ENCODE data around the gene UBE2I.
"Not testable (repeated sequence)": the region's sequence is repeated elsewhere in the genome, so short reads cannot be mapped to it uniquely, and the experiment has no call there.

The UBE2I gene

DNA sequence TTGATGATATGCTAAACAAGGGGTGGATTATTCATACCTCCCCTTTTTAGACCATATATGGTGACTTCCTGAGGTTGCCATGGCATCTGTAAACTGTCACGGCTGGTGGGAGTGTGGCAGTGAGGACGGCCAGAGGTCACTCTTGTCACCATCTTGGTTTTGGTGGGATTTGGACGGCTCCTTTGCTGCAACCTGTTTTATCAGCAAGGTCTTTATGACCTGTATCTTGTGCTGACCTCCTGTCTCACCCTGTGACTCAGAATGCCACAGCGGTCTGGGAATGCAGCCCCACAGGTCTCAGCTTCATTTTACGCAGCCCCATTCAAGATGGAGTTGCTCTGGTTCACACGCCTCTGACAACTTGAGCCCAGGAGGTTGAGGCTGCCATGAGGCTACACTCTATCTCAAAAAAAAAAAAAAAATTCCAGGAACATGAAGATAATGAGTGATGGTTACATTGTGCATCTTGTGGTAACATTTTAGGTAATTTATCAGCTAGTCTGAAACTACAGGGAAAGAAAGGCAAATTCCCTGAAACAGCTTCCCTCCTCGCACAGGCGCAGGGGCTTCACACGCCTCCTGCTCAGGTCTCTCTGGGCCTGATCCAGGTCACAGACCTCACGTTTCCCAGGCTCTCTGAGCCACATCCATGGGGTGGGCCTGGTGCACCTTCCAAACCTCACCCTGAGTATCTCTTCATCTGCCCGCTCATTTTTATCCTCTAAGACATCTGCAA is 15.3 kb upstream of the UBE2I start:
- DNase-seq = no peak

DNA sequence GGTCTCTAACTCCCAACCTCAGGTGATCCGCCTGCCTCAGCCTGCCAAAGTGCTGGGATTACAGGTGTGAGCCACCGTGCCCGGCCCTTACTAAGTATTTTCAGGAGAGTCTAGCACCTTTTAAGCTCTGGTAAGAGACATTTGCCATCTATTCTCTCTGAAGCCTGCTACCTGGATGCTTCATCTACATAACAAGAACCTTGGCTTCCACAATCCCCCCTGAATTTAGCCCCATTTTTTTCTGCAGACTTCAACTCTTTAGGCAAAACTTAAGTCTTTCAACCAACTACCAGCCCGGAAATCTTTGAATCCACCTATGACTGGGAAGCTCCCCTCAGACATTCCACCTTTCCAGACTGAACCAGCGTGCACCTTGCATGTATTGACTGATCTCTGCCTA is 14.0 kb upstream of the UBE2I start:
- DNase-seq = no peak

DNA sequence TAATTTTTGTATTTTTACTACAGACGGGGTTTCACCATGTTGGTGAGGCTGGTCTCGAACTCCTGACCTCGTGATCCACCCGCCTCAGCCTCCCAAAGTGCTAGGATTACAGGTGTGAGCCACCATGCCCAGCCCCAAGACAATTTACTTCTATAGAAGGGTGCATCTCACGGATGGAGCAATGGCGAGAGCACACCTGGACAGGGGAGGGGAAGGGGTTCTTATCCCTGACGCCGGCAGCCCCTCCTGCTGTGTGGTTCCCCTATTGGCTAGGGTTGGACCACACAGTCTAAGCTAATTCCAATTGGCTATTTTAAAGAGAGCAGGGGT is 12.8 kb upstream of the UBE2I start:
- not testable (repeated sequence) for DNase-seq

DNA sequence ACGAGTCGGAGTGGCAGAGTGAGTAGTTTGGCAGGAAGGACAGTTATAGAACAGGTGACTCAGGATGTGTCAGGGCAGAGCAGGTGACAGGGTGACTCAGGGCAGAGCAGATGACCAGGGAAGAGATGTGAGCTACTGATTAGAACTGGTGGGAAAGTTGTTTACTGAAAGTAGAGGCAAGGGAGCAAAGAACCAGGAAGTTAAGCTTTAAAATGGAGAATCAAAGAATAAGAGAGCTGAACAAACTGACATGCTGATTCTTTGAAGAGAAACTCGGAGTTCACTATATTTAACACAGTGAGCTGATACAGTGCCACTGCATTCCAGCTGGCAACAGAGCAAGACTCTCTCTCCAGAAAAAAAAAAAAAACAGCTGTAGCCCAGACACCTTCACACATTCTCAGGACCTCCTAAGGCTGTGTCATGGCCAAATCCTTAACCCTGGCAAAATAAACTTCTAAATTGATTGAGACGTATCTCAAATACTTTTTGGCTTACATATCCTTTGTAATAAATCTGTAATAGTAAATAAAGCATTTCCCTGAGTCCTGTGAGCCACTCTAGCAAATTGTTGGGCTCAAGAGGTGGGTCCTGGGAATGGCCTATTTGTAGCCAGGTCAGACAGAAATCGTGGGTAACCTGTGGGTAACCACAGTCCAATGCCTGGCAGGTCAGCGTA is 12.3 kb upstream of the UBE2I start:
- DNase-seq = no peak

DNA sequence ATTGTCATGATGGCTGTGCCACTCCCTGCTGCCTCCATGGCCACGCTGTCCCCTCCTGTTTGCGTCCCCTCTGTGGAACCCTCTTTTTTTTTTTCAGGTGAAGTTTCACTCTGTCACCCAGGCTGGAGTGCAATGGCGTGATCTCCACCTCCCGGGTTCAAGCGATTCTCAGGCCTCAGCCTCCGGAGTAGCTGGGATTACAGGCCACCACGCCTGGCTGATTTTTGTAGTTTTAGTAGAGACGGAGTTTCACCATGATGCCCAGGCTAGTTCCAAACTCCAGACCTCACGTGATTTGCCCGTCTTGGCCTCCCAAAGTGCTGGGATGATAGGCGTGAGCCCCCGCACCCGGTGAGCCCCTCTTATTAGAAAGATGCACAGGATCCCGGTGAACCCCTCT is 11.0 kb upstream of the UBE2I start:
- no peak for DNase-seq

DNA sequence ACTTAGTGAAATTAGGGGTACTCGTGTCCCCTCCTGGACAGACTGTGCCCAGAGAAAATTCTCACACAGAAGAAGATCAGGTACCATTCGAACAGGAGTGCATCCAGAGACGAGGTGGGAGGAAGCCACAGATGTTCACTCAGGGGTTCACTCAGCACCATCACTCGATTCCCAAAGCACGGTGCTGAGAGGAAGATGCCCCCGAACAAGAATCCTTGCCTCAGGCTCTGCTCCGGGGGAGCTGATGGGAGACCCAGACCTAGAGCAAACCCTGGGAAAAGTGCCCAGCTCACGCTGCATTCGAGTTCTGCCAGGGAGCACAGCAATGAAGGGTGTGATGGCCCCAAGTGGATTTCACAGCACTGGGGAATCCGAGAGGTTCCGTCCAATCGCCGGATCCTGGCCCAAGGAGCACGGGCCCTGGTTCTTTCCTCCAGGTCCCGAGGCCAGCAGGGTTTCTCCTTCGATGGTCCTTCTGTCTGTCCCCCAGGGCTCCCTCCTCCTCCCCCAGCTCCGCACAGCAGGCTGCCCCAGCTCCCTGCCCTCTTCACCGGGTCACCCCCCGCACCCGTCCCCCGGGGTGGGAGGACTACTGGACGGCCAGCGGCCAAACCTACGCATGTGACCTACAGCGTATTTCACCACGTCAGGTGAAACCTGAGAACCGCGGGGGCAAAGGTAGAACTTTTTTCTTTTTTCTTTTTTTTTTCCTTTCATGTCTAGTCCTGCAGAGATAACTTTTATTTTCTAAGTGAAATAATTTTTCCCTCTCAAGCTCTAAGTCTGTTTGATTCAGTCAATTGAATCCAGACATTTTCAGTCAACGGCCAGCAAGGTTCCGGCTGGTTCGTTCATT is 10.2 kb upstream of the UBE2I start:
- no peak for DNase-seq

DNA sequence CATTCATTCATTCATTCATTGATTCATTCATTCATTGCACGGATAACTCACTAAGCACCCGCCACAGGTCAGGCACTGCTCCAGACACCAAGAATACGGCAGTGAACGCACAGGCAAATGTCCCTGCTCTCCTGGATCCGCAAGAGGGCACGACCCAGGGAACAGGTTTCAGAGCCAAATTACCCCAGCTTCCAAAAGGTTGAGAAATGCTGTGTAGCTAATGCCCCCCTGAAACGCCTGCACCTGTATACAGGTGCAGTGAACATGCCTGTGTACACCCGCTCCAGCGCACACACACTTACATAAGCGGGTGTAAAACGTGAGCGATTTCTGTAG is 9.6 kb upstream of the UBE2I start:
- no peak for DNase-seq

DNA sequence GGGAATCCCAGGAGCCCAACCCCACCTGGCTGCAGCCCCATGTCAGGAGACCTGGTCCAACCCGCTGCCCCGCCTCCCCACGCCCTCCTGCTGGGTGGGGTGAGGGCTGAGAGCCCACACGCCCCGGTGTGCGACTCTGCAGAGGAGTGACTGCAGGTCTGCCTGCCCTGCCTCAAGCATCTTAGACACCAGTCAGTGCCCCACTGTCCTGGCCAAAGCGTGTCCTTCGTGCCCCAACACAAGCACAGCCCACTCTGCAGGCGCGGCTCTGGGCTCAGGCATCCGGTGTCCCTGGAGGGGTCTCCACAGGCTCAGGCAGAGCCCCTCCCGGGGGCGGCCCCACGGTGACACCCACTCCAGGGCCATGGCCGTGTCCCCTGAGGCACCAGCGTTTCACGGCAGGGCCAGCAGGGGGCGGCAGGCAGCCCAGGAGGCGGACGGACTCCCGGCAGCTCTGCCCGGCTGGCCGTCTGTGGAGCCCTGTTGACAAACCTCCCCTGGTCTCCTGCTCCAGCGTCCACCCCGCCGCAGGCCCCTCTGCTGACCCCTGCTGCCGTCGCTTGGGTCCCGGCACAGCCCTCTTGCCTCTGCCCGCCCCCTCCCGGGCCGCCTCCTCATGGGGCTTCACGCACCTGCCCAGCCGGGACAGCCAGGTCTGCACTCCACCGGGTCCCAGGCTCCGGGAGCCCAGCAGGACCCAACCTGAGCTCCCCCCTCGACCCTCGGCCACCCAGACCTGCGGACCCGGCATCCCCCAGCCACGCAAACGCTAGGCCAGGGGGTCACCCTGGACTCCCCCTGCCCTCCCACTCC is 8.6 kb upstream of the UBE2I start:
- peak; percentile 55 for DNase-seq

DNA sequence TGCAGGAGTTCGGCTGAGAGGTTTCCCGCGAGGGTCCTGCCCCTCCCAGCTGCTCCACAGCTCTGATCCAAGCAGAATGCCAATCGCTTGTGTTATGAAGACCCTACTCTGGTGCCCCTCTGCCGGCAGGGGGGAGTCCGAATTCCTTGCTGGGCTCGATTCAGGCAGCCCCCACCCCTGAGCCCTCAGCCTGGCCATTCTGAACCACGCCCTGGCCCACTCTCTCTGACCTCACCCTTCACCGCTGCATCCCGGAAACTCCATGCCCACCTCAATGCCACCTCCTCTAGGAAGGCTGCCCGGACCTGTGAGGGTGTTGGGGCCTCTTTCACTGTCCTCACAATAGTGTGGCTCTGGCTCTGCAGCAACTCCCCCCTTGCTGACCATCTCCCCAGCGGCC is 7.9 kb upstream of the UBE2I start:
- no peak for DNase-seq

DNA sequence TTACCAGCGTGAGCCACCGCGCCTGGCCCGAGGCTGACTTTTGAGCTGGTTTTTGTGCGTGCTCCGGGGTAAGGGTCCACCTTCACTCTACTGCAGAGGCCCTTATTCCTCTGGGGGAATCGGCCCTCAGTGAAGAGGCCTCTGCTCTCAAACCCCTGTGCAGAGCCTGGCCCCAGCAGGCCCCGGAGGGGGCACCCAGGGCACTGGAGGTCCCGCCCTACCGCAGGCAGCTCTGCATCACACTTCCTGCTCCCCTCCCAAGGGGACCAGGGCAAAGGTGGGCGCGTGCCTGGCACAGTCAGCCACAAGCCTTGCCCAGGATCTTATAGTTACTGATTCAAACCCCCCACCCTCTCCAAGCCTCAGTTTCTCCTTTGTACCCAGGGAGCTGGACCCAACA is 3.6 kb upstream of the UBE2I start:
- no peak for DNase-seq

DNA sequence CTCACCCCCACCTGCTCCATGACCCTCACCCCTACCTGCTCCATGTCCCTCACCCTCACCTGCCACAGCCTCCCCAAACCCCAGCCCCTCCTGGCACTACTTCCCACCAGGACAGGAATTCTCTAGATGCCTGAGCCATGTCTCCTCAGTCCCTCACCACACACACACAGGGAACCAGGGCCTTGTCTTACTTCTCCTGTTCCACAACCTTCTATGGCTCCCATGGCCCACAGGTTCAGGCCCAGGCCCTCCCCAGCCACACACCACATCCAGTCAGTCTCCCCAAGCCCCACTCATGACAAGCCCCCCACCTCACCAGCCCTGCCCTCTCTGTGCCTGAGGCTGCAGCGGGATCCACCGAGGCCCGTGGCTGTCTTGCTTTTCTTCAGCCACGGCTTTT is 3.1 kb upstream of the UBE2I start:
- DNase-seq = no peak

DNA sequence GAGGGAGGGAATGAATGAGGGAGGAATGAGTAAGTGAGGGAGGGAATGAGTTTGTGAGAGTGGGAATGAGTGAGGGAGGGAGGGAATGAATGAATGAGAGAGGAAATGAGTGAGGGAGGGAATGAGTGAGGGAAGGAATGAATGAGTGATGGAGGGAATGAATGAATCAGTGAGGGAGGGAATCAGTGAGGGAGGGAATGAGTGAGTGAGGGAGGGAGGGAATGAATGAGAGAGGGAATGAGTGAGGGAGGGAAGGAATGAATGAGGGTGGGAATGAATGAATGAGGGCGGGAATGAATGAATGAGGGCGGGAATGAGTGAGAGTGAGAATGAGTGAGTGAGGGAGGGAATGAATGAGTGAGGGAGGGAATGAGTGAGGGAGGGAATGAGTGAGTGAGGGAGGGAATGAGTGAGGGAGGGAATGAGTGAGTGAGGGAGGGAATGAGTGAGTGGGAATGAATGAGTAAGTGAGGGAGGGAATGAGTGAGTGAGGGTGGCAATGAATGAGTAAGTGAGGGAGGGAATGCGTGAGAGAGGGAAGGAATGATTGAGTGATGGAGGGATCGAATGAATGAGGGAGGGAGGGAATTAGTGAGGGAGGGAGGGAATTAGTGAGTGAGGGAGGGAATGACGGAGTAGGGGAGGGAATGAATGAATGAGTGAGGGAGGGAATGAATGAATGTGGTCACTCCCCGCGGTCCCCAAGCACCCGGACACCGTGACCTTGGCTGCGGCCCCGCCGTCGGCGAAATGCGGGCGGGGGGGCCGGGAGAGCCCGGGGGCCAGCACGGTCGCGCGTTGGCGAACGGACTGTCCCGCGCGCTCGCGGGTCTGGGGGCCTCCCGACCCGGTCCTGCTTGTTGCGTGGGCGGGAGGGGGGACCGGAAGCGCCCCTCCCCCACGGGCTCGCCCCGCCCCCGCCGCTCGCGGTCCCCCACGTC is 1.1 kb upstream of the UBE2I start:
- no peak for DNase-seq

DNA sequence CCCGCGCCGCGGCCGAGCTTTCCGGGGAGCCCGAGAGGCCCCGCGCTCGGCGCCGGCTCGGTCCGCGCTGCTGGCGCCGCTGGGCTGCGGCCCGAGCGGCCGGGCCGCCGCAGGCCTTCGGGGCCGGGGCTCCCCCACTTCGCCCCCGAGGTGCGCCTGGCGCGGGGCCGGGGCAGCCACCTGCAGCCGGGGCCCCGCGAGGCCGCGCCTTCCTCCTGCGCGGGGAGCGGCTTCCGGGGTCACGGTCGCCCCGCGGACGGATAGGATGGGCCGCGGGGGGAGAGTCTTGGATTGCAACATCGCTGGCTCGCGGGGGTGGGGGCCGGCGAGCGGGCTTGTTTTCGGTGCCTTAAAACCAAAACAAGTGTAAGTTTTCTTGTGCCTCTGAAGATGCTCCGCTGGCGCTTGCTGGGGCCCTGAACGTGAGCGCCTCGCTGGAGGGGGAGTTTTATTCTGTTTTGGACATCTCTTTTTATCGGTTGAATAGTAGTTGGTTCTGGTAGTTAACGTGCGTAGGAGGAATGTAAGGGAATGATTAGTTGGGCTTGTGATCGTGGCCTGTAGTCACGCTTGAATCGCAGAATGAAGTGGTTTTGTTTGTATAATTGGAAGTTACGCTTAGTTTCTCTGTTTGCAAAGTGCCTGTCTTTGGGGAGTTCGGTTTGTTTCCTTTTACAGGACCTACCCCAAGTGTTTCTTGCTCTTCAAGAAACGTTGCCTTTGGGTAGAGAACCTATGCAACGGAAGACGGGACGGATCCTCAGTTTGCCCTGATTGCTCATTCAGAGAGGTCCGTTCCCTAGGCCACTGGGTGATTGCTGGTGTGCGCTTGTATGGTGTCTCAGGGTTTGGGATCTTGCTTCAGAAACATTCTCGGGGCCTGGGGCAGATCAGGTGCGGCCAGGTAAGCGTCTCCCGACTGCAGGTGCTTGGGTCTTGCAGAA is 724 bp downstream of the UBE2I start:
- DNase-seq = peak; percentile 19

DNA sequence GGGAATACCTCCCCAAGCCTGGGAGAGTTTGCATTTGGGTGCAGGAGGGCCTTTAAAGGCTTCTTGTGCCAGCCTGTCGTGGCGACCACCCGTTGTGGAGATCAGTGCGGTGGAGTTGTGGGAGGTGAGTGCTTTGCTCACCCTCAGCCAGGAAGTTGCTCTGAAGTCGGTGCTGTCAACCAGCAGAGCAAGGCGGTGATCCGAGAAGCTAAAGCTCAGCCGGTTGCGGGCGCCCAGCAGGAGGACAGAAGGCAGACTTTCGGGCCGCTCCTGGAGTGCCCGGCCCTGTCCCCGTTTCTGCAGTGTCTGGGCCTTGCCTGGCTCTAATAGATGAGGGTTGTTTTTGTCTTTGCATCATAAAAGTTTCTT is 1.4 kb downstream of the UBE2I start:
- peak; percentile 22 for DNase-seq

DNA sequence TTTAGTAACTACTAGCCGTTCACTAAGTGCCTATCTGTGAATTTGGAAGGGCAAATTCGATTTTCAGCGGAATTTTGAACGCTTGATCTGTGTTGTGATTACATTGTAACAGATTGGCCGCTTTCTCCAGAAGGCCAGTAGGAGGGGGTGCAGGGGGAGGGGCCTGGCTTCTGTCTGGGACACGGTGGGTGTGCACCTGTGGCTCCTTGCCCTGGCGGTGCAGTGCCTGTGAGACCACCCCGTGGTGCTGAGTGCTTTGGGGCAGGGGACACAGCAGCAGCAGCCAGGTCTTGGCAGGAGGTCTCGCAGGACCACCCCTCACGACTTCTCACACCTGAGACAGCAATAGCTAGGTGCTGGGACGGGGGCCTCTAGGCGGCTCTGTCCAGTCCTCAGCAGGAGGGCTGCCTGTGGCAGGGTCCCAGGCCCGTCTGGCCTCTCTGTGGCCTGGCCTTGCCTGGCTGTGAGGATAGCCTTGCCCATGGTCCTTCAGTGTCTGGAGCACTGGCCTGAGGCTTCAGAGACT is 1.8 kb downstream of the UBE2I start:
- no peak for DNase-seq

DNA sequence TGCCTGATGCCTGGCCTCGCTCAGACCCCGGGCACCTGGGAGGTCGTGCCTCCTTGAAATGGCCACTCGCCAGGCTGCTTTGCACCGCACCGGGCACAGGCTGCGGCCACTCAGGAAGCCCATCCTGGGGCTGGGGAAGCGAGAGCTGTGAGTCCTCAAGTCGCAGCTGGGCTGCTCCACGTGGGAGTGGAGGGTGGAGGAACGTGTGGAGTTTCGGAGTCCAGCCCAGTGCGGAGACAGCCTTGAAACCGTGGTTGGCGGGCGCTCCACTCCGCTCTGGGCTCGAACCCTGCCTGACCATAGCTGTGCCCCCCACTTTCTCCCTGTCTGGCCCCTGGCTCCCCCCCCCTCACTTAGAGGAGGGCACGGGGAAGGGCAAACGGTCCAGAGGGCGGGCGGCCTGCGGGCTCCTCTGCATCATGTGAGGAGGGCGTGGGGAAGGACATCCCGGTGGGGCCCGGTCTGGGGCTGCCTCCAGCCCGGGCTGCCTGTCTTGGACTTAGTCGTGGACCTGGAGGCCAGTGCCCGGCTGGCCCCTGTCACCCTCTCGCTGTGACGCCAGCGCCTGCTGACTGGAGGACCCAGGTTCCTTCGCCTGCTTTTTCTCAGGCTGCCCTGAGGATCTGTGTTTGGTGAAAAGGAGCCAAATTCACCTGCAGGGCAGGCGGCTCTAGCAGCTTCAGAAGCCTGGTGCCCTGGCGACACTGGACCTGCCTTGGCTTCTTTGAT is 2.5 kb downstream of the UBE2I start:
- DNase-seq = no peak

DNA sequence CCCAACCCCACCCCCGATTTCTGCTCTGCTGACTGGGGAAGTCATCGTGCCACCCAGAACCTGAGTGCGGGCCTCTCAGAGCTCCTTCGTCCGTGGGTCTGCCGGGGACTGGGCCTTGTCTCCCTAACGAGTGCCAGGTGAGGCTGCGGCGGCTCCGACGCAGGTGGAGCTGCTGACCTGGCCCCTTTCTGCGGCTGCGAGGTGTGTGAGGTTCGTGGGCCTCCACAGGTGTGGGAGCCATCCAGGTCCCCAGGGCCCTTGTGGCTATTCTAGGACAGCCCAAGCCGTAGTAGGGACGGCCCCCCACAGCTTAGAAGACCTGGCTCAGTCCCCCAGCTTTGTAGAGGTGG is 3.0 kb downstream of the UBE2I start:
- no peak for DNase-seq

DNA sequence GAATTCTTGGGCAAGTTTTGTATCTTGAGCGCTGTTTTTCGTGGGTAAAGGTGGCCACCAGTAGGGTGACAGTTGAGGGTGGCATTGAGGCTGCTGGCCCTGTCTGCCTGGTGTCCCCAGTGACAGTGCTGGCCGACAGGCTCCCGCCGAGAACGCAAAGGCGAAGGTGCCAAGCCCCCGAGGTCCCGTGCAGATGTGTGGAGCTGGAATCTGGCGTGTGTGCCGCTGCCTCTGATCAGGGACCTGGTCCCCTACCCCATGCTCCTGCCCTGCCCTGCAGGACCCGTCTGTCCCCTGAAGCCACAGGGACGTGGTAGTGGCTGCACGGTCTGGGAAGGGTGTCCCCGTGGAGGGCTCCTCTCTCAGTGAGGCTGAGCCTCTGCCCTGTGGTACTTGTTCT is 3.5 kb downstream of the UBE2I start:
- no peak for DNase-seq

DNA sequence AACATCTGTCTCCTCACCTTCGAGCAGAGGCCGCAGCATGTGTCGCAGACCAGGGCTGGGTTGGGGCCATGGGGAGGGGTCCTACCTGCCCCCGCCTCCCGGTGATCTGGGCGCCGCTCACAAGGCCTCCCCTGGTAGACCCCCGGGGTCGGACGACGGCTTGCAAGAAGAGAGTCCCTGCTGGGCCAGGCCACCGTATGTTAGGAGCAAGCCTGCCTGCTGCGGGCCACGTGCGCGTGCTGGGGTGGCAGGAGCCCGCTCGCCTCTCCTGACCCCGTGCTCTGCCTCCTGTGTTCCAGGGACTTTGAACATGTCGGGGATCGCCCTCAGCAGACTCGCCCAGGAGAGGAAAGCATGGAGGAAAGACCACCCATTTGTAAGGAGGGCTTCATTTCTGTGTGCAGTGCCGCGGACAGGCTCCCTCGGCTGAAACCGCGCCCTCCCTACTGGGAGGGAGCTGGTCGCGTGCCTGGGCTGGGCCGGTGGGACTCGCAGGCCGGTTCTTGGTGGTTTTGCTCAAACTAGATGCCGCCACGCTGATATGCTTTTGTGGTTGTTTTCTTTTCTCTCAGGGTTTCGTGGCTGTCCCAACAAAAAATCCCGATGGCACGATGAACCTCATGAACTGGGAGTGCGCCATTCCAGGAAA is 4.4 kb downstream of the UBE2I start:
- no peak for DNase-seq
